WTC11 (cell line): Measurements from ENCODE around the gene CABP2. TPM values are rescaled to one million over a fixed set of nuclear protein-coding genes. Genes with fewer than 3 reads are reported as not detected.

Source experiments
- ATAC-seq: fragments of 200-7000 bp; cut with Tn5 transposase; 2 replicates; pipeline ENCODE4 v1.10.0; 2021; ENCODE audit warnings: mild to moderate bottlenecking, moderate library complexity
- CTCF ChIA-PET: fragments of 300-600 bp; sonication (Branson Sonifier 250); formaldehyde crosslinking; loops from one replicate; lab custom pipeline; 2021; ENCODE audit warnings: antibody characterized with exemption; lab: Charles Lee
- POLR2A ChIA-PET: fragments of 350-600 bp; sonication (Branson Sonifier 250); formaldehyde crosslinking; loops from one replicate; lab custom pipeline; 2021; ENCODE audit warnings: antibody characterized with exemption; lab: Charles Lee
- DNase-seq: peaks from one replicate; pipeline ENCODE4 v3.0.0; 2021; ENCODE audit warnings: low spot score
- H3K27ac Mint-ChIP-seq: 2 replicates; pipeline ENCODE4 v1.8.0; 2021; ENCODE audit warnings: mixed read lengths
- H3K27me3 Mint-ChIP-seq: 2 replicates; pipeline ENCODE4 v1.8.0; 2021; ENCODE audit warnings: low read depth, mild to moderate bottlenecking, moderate library complexity, mixed read lengths
- H3K36me3 Mint-ChIP-seq: 2 replicates; pipeline ENCODE4 v1.8.0; 2021; ENCODE audit warnings: mixed read lengths
- H3K4me1 Mint-ChIP-seq: 2 replicates; pipeline ENCODE4 v1.8.0; 2022; ENCODE audit warnings: mixed read lengths
- H3K4me3 Mint-ChIP-seq: 2 replicates; pipeline ENCODE4 v1.8.0; 2021; ENCODE audit warnings: mild to moderate bottlenecking, moderate library complexity, mixed read lengths
- H3K9me3 Mint-ChIP-seq: 2 replicates; pipeline ENCODE4 v1.8.0; 2021; ENCODE audit warnings: mixed read lengths
- ELF4 ChIP-seq: sonication (generic); formaldehyde crosslinking; IDR thresholded peaks from 2 replicates; pipeline ENCODE4 v1.8.1; 2022; ENCODE audit warnings: low read depth, mild to moderate bottlenecking, moderate library complexity, missing genetic modification reagents
- JAZF1 ChIP-seq: fragments of 250-450 bp; sonication (Bioruptor Pico); IDR thresholded peaks from 2 replicates; pipeline ENCODE4 v1.9.0; 2021; ENCODE audit warnings: moderate library complexity, mild to moderate bottlenecking, inconsistent platforms
- KAT7 ChIP-seq: sonication (generic); formaldehyde crosslinking; IDR thresholded peaks from 2 replicates; pipeline ENCODE4 v1.8.1; 2023; ENCODE audit warnings: missing genetic modification reagents, mild to moderate bottlenecking, borderline replicate concordance
- MAX ChIP-seq: sonication (generic); formaldehyde crosslinking; IDR thresholded peaks from 2 replicates; pipeline ENCODE4 v1.8.0; 2022; ENCODE audit warnings: mild to moderate bottlenecking, missing genetic modification reagents
- MXD4 ChIP-seq: fragments of 250-450 bp; sonication (Bioruptor Pico); IDR thresholded peaks from 2 replicates; pipeline ENCODE4 v1.8.0; 2021; ENCODE audit warnings: mild to moderate bottlenecking, moderate library complexity, borderline replicate concordance
- NFATC4 ChIP-seq: fragments of 250-450 bp; sonication (Bioruptor Pico); IDR thresholded peaks from 2 replicates; pipeline ENCODE4 v1.9.0; 2021; ENCODE audit warnings: mild to moderate bottlenecking
- NR1H2 ChIP-seq: sonication (generic); formaldehyde crosslinking; IDR thresholded peaks from 2 replicates; pipeline ENCODE4 v1.9.0; 2021; ENCODE audit warnings: mild to moderate bottlenecking, moderate library complexity, missing genetic modification reagents
- NR2C2 ChIP-seq: sonication (generic); formaldehyde crosslinking; IDR thresholded peaks from 2 replicates; pipeline ENCODE4 v1.8.0; 2022; ENCODE audit warnings: mild to moderate bottlenecking, missing genetic modification reagents
- NR3C1 ChIP-seq: sonication (generic); formaldehyde crosslinking; conservative IDR thresholded peaks from 2 replicates; pipeline ENCODE4 v1.8.1; 2023; ENCODE audit warnings: low read depth, mild to moderate bottlenecking, missing genetic modification reagents
- OVOL2 ChIP-seq: fragments of 250-450 bp; sonication (Bioruptor Pico); IDR thresholded peaks from 2 replicates; pipeline ENCODE4 v1.9.0; 2021; ENCODE audit warnings: mild to moderate bottlenecking, borderline replicate concordance
- PRRX2 ChIP-seq: fragments of 250-450 bp; sonication (Bioruptor Pico); IDR thresholded peaks from 2 replicates; pipeline ENCODE4 v1.8.0; 2021; ENCODE audit warnings: mild to moderate bottlenecking
- SOX15 ChIP-seq: fragments of 250-450 bp; sonication (Bioruptor Pico); IDR thresholded peaks from 2 replicates; pipeline ENCODE4 v1.9.0; 2021; ENCODE audit warnings: mild to moderate bottlenecking
- USF2 ChIP-seq: sonication (generic); formaldehyde crosslinking; IDR thresholded peaks from 2 replicates; pipeline ENCODE4 v1.8.1; 2023; ENCODE audit warnings: mild to moderate bottlenecking, missing genetic modification reagents, moderate library complexity
- ZNF121 ChIP-seq: sonication (generic); formaldehyde crosslinking; IDR thresholded peaks from 2 replicates; pipeline ENCODE4 v1.8.0; 2023; ENCODE audit warnings: missing genetic modification reagents
- ZSCAN18 ChIP-seq: fragments of 250-450 bp; sonication (Bioruptor Pico); IDR thresholded peaks from 2 replicates; pipeline ENCODE4 v2.1.2; 2022; ENCODE audit warnings: mild to moderate bottlenecking, moderate library complexity
- total RNA-seq: library from RNA; stranded (reverse); gene quantifications from 3 replicates; pipeline ENCODE4 v1.2.3, GENCODE V29; 2021
- TF ChIP-seq, protein P1 (sequence below): sonication (generic); formaldehyde crosslinking; IDR thresholded peaks from 2 replicates; pipeline ENCODE4 v1.8.1; 2023; ENCODE audit warnings: mild to moderate bottlenecking, missing genetic modification reagents, moderate library complexity
- TF ChIP-seq, protein P2 (sequence below): fragments of 250-450 bp; sonication (Bioruptor Pico); IDR thresholded peaks from 2 replicates; pipeline ENCODE4 v1.9.0; 2021; ENCODE audit warnings: mild to moderate bottlenecking
- TF ChIP-seq, protein P3 (sequence below): sonication (generic); formaldehyde crosslinking; conservative IDR thresholded peaks from 2 replicates; pipeline ENCODE4 v1.8.1; 2022; ENCODE audit warnings: mild to moderate bottlenecking, missing genetic modification reagents
- TF ChIP-seq, protein P4 (sequence below): sonication (generic); formaldehyde crosslinking; IDR thresholded peaks from 2 replicates; pipeline ENCODE4 v1.8.1; 2022; ENCODE audit warnings: low read depth, missing genetic modification reagents, borderline replicate concordance

Gene CABP2
- total RNA-seq, 1 experiment from 2014 or later = not detected

DNA sequence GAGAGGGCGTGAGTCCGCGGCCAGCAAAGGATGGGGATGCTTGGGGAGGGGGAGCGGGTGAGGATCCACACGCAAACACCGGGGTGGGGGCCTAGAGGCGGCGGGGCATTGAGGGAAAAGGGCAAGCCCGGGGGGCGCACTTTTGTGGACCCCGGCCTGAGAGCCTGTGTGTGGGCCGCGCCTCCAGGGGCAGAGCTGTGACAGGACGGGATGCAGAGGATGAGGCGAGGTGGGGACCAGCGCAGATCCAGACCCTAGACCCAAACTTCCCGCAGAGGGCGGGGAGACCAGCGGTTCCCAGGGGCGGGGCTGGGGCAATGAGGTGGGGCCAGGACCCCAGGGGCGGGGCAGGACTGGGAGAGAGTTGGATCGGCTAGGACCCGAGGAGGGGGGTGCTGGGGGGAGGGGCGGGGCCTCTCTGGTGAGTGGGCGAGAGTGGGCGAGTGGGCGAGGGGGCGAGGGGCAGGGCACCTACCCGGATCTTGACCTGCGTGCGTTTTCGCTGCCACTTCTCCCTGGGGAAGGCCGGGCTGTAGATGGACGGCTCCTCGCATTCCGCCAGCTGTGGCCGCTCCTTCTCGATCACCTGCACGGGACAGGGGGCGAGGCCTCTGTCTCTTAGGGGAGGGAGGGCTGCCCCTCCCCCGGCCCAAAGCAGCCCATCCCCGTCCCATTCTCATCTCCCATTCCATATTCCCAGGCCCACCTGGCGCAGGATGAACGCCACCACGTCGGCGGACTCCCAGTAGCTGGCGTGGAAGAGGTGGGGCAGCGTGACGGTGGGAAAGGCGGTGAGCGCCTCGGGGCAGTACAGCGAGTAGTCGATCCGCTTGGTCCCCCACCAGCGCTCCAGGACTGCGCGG lies 28.6 kb downstream of the CABP2 start:
- Mint-ChIP-seq H3K27ac (no peak overlapping the region), H3K4me1 (no peaks in the 10 kb centered on the region), H3K27me3 (no peaks in the 10 kb centered on the region)

DNA sequence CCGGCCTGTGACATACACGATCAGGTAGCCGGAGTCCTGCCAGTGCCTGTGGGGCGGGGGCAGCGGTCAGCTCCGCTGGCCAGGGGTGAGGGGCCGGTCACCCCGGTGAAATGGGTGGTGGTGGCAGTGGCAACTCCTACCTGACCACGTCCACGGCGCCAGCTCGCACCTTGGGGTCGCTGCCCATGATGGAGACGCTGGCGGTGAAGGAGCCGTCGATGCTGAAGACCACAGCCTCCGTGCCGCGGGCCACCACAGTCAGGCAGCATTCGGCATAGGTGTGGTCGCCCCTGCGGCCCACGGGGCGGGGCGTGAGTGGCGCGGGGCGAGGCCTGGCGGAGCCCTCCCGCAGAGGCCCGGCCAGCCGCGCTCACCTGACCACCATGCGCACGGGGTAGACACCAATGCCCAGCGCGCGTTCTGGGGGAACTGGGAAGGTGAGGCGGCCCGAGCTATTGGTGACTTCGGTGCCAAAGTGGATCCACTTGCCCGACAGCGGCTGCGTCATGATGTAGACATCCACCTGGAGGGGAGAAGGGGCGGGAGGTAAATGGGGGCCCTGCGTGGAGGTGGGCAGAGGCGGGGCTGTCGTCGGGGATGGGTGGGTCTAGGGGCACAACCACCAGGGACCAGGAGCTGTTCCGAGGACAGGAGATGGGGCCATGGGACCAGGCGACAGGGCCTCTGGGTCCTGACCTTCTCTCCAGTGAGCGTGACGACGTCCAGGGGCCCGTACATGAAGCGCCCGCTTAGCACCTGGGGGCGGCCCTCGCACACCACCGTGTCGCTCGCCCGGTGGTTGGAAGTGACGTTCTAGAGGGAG lies 29.5 kb downstream of the CABP2 start:
- H3K27ac Mint-ChIP-seq = no peak overlapping the region
- CTCF ChIA-PET = interaction anchor here (0.8 to 1.3 kb wide), 3 partner anchors 11 to 148 kb away, joined by 4 to 6 read pairs (median 4); partner anchors contain the start of genes AIP and PPP1CA
- no peak for DNase-seq
- H3K36me3 Mint-ChIP-seq = 0 out of 2 replicates have a peak, but pooled peaks cover 3% of the 10 kb centered on the region
- no peaks in the 10 kb centered on the region for H3K27me3 Mint-ChIP-seq
- H3K4me3 Mint-ChIP-seq = no peak overlapping the region
- H3K9me3 Mint-ChIP-seq = no peaks in the 10 kb centered on the region
- no peak for ATAC-seq
- POLR2A ChIA-PET = interaction anchor here (0.9 kb wide), 1 partner anchor 25 kb away, joined by 3 read pairs; the partner anchor contains the start of gene TMEM134
- TF ChIP-seq MXD4 (CRISPR knock-in tag) (no peak), SOX15 (CRISPR knock-in tag) (no peak)
- TF ChIP-seq, protein P1, sequence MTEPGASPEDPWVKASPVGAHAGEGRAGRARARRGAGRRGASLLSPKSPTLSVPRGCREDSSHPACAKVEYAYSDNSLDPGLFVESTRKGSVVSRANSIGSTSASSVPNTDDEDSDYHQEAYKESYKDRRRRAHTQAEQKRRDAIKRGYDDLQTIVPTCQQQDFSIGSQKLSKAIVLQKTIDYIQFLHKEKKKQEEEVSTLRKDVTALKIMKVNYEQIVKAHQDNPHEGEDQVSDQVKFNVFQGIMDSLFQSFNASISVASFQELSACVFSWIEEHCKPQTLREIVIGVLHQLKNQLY (CRISPR knock-in tag) = no peak
- TF ChIP-seq, all 79 proteins: peak for 0
- no peaks in the 10 kb centered on the region for H3K4me1 Mint-ChIP-seq

More for the DNA sequence above, 28.6 kb downstream of the CABP2 start:
- CTCF ChIA-PET = interaction anchor here (1.0 kb wide), 1 partner anchor 105 kb away, joined by 3 read pairs; no protein-coding TSS in a partner anchor
- TF ChIP-seq OVOL2 (CRISPR knock-in tag) = no peak
- TF ChIP-seq ZNF121 (CRISPR knock-in tag) = no peak
- TF ChIP-seq USF2 = no peak
- no peak for TF ChIP-seq NR3C1 (CRISPR knock-in tag)
- no peak for TF ChIP-seq NR1H2 (CRISPR knock-in tag)
- TF ChIP-seq NFATC4 = no peak
- TF ChIP-seq, protein P2, sequence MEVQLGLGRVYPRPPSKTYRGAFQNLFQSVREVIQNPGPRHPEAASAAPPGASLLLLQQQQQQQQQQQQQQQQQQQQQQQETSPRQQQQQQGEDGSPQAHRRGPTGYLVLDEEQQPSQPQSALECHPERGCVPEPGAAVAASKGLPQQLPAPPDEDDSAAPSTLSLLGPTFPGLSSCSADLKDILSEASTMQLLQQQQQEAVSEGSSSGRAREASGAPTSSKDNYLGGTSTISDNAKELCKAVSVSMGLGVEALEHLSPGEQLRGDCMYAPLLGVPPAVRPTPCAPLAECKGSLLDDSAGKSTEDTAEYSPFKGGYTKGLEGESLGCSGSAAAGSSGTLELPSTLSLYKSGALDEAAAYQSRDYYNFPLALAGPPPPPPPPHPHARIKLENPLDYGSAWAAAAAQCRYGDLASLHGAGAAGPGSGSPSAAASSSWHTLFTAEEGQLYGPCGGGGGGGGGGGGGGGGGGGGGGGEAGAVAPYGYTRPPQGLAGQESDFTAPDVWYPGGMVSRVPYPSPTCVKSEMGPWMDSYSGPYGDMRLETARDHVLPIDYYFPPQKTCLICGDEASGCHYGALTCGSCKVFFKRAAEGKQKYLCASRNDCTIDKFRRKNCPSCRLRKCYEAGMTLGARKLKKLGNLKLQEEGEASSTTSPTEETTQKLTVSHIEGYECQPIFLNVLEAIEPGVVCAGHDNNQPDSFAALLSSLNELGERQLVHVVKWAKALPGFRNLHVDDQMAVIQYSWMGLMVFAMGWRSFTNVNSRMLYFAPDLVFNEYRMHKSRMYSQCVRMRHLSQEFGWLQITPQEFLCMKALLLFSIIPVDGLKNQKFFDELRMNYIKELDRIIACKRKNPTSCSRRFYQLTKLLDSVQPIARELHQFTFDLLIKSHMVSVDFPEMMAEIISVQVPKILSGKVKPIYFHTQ = no peak
- TF ChIP-seq KAT7 = no peak
- no peak for TF ChIP-seq MAX (CRISPR knock-in tag)
- TF ChIP-seq NR2C2 = no peak
- no peak overlapping the region for H3K4me3 Mint-ChIP-seq
- DNase-seq (peak; percentile 45), ATAC-seq (peak; percentile 42)
- H3K36me3 Mint-ChIP-seq = 0 out of 2 replicates have a peak, but pooled peaks cover 3% of the 10 kb centered on the region
- no peaks in the 10 kb centered on the region for H3K9me3 Mint-ChIP-seq
- POLR2A ChIA-PET = no interaction called here

GRCh38 chr11:67492801-67493547 lies 30.3 kb downstream of the CABP2 start:
- CTCF ChIA-PET = interaction anchor here (0.8 to 1.3 kb wide), 4 partner anchors 10 to 147 kb away, joined by 4 to 6 read pairs (median 4); partner anchors contain the start of genes AIP, NUDT8 and PPP1CA
- Mint-ChIP-seq H3K9me3 (no peaks in the 10 kb centered on the region), H3K27me3 (no peaks in the 10 kb centered on the region), H3K4me1 (no peaks in the 10 kb centered on the region), H3K36me3 (peaks cover 5% of the 10 kb centered on the region; the same call in 1 of the 2 replicates), H3K4me3 (no peak overlapping the region), H3K27ac (no peak overlapping the region)
- DNase-seq = peak; percentile 79
- POLR2A ChIA-PET = interaction anchor here (0.9 kb wide), 1 partner anchor 24 kb away, joined by 3 read pairs; the partner anchor contains the start of gene TMEM134
- ATAC-seq = peak; percentile 83
- TF ChIP-seq, protein P3, sequence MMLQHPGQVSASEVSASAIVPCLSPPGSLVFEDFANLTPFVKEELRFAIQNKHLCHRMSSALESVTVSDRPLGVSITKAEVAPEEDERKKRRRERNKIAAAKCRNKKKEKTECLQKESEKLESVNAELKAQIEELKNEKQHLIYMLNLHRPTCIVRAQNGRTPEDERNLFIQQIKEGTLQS (CRISPR knock-in tag) = no peak
- TF ChIP-seq JAZF1 (CRISPR knock-in tag) (no peak), ELF4 (CRISPR knock-in tag) (no peak), ZSCAN18 (CRISPR knock-in tag) (no peak), PRRX2 (CRISPR knock-in tag) (no peak)
- TF ChIP-seq, protein P4, sequence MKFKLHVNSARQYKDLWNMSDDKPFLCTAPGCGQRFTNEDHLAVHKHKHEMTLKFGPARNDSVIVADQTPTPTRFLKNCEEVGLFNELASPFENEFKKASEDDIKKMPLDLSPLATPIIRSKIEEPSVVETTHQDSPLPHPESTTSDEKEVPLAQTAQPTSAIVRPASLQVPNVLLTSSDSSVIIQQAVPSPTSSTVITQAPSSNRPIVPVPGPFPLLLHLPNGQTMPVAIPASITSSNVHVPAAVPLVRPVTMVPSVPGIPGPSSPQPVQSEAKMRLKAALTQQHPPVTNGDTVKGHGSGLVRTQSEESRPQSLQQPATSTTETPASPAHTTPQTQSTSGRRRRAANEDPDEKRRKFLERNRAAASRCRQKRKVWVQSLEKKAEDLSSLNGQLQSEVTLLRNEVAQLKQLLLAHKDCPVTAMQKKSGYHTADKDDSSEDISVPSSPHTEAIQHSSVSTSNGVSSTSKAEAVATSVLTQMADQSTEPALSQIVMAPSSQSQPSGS = no peak
